GM19395 (cell line): ENCODE data around the gene MAEA.
"Not testable (repeated sequence)": the region's sequence is repeated elsewhere in the genome, so short reads cannot be mapped to it uniquely, and the experiment has no call there.

Experiments used
- ATAC-seq: cut with Tn5 transposase; IDR thresholded peaks from one replicate; pipeline ENCODE4 v1.9.1; 2021; ENCODE audit warnings: mild to moderate bottlenecking, moderate library complexity; ENCODE audit not compliant: unreplicated experiment

The MAEA gene

DNA sequence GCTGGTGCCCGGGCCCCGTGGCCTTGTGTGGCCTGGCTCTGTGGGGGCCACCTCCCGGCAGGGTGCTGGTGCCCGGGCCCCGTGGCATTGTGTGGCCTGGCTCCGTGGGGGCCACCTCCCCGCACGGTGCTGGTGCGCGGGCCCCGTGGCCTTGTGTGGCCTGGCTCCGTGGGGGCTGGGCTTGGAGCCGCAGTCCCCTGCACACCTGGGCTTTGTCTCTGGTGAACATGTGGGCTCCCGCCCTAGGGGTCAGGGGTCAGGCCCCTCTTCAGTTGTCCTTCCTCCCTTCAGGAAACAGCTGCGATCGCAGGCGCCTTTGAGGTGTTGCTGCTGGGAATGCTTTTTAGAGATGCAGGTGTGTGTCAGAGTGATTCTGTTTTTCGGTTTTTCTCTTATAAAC is 74.5 kb downstream of the MAEA start:
- ATAC-seq: no peak

DNA sequence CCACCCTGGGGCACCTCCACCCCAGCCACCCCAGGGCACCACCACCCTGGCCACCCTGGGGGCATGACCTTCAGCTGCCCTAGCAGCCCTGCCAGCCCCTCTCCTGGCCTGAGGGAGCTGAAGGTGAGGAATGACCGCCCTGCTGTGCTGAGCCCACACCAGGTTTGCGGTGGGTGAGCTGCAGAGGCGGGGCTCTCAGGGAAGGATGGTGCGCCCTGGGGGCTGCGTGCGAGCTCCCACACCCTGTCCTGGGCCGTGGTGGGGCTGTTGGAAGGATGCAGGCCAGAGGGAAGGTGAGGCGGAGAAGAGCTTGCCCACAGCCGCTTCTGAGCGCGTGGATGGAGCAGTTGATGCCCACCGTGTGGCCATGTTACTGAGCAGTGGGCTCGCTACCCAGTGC is 75.1 kb downstream of the MAEA start:
- no peak for ATAC-seq

- no peak for ATAC-seq
These were observed 75.8 kb downstream of the MAEA start for GRCh38 chr4:1365271-1366178.

DNA sequence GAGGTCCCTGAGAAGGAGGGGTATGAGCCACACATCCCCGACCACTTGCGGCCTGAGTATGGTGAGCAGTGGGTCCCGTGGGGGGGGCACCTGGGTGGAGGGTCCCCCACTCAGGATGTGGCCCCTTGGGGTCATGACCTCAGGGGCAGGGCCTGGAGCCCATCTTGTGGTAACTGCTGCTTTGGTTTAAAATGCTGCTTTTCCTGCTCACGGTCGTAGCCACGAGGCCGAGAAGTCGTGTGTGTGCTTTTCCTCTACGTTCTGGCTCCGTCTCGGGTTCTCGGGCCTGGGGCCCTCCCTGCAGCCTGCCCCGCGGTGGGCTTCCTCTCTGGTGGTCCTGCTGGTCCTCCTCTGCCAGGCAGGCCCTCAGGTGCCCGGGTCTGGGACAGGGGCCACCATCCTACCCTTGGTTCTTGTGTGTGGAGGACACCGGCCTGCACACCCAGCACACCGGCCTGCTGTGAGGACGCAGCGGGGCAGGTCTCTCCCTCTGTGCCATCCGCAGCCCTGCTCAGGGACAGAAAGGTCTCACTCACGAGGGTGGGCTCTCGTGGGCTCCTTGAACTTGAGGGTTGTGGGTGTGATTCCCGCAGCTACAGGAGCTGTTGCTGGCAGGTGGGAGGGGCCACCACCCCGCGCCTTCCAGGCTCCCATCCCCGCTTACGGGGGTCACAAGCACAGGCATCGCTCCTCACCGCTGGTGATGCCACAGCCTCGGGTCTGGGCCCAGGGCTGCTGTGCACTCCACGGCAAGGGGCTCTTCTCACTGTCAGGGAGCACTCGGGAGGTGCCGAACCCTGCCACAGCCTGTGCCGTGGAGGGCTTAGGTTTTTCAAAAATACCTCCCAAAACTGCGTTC is 76.9 kb downstream of the MAEA start:
- ATAC-seq: no peak

GRCh38 chr4:1367230-1367935 is 77.7 kb downstream of the MAEA start:
- no peak for ATAC-seq

DNA sequence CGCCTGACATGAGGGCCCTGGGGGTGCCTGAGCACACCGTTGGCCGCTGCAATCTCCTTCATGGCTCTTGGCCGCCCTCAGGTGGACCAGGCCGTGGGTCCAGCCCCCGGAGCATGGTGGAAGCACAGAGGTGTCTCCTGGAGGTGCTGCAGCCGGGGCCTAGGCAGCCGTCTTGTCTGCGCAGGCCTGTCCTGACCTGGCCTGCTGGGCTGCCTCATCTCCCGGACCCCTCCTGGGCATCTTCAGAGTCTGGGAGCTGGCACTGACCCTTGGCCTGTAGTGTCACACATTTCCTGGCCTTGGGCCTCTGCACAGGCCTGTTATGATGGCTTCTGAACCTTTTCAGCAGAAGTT is 78.2 kb downstream of the MAEA start:
- ATAC-seq: no peak

DNA sequence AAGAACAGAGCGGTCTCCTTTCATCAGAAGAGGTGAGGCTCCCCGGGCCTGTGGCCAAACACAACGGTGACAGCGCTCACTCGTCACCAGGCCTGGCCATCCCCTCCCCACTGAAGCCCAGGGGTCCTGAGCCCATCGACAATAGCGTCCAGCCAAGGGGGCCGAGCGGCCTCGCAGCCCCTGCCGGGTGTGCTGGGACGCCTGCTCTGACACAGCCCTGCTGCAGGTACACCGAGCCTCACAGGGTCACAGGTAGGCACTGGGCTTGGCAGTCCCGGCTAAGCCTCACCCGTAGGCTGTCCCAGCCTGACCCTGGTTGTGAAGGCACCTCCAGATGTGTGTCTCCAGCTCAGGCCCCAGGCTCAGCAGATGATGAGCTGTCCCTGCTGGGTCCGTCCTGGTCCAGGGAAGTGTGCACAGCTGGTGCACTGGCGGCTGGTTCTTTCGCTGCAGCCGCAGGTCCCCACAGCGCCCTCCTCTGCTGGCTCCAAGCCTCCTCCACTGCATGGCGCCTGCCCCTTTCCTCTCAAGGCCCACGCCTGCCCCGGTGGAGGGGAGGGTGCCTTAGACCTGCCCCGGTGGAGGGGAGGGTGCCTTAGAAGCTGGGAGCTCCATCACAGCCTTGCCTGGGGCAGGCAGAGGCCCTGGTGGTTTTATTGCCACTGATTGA is 78.9 kb downstream of the MAEA start:
- ATAC-seq: no peak

DNA sequence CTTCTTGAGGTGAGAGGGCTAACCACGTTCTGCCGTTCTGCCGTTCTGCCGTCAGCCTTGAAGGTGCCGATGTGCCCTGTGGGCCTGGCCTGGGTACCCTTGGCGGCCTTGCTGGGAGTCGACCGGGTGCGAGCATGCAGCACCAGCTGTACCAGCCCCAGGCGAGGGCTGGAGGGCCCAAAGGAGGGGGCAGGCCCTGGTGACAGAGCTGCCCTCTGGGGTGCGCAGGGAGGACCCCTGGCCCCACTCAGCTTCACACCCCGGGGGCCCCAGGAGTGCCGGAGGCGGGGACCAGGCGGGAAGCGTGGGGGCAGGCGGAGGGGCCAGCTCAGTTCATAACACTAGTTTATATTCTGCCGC is 79.4 kb downstream of the MAEA start:
- ATAC-seq: no peak

DNA sequence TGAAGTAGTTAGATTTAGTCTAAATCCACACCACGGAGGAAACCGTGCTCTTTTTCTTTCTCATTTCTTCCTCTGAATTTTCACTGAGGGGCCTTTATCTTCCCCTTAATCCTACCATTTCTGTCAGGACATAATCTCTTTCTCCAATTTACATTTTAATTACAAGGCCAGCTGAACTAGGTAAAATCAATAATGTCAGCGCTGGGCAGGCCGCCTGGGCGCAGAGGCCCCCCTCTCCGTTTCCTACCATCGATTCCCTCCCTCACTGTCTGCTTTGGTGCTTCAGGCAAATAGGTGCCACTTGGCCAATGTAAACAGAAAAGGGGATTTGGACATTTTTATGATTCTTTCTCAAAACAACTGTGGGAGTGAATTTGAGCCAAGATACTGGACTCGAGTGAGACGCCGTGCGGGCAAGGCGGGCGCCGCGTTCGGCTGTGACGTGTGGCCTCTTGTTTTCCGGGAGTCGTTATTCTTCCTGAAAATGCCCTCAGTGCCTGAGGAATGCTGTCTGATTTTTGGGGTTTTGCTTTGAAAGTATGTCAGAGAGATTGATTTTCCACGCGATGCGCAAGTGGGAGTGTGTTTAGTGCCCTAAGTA is 79.9 kb downstream of the MAEA start:
- no peak for ATAC-seq

GRCh38 chr4:1370321-1371124 is 80.8 kb downstream of the MAEA start:
- ATAC-seq: no peak

- no peak for ATAC-seq
These were observed 81.8 kb downstream of the MAEA start for GRCh38 chr4:1371176-1372165.

GRCh38 chr4:1372576-1372975 is 82.9 kb downstream of the MAEA start:
- ATAC-seq: not testable (repeated sequence)

DNA sequence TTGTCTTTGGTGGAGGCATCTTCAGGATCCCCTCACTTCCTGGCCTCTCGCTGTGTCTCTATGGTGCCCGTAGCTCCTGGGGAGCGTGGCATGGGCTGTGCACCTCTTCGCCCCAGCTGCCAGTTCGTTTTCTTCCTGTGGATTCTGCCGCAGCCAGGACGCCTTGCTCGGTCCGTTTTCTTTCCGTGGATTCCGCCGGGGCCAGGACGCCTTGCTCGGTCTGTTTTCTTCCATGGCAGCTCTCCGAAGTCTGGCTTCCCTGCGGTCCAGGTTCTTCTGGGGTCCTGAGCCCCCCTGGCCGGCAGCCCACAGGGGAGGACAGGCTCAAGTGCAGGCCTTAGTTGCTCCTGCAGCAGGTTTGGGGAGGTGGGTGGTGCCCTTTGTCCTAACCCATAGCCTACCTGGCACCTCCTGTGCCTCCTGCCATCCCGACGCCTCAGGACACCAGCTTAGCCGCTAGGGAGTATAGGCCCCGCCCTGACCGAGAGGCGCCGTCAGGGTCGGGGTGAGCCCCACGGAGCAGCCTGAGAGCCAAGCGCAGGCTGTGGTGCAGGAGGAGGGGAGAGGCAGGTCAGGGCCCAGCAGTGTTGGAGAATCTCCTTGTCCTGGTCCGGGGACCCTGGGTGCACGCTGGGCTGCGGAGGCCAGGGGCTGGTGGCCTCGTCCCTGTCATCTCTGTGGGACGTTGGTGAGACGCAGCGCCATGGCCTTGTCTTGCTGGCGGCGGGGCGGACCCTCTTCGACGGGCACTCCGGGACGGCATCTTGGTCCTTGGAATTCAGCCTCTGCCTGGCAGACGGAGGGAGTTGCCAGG is 84.4 kb downstream of the MAEA start:
- no peak for ATAC-seq

DNA sequence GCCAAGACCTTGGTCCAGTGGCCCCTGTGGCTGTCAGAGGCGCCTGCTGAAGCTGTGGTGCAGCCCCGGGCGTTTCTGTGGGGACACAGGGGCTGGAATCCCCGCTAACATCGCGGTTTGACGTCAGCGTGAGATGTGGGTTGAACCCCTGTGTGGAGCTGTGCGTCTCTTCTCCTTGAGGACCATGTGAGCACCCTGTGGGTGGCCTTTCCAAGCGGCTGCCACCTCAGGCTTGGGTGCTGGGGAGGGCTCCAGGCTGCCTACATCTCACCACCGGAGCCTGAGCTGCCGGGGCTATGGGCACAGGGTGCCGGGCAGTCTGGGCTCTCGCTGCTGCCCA is 85.0 kb downstream of the MAEA start:
- no peak for ATAC-seq

DNA sequence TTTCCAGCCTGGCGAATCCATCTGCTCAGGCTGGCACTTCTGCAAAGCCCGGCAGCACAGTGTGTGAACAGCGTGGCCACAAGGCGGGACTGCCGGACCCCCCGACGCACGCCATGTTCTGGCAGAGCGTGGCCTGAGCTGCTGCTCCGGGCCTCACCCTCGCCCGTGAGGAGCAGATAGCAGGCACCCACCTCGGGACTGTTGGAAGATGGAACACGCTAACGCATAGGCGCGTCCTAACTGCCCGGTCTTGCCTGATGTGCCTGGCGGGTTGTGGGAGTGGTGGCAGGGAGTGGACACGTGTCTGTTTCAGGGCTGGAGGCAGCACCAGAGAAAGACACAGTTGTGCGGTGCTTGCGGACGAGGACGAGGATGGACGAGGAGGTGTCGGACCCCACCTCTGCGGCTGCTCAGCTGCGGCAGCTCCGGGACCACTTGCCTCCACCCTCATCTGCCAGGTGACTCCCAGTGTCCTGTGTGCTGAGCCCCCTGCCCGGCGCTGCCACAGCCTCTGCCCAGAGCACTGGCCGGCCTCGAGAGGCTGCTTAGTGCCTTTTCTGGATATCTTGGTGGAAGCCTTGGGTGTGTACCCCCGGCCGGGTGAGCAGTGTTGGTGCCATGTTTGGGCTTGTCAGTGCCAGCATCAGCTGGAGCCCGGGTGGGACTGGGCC is 85.5 kb downstream of the MAEA start:
- no peak for ATAC-seq

DNA sequence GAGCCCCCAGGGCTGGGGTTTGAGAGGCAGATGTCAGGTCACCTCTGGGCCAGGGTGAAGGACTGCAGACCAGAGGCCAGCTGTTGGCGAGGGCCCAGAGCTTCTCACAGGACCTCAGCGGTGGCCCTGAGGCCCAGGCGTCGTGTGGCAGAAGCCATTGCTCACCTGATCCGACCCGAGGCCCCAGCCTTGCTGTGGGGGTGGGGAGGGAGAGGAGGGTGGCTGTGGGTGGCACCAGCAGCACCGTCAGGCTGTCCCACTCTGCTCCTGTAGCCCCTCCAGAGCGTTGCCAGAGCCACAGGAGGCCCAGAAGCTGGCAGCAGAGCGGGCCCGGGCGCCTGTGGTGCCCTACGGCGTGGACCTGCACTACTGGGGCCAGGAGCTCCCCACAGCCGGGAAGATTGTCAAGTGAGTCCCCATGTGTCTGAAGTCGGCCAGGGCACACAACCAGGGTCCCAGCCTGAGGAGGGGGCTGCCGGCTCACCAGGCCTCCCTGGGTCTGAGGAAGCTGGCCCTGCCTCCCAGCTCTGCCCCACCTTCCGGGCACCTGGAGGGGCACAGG is 86.2 kb downstream of the MAEA start:
- ATAC-seq: no peak

DNA sequence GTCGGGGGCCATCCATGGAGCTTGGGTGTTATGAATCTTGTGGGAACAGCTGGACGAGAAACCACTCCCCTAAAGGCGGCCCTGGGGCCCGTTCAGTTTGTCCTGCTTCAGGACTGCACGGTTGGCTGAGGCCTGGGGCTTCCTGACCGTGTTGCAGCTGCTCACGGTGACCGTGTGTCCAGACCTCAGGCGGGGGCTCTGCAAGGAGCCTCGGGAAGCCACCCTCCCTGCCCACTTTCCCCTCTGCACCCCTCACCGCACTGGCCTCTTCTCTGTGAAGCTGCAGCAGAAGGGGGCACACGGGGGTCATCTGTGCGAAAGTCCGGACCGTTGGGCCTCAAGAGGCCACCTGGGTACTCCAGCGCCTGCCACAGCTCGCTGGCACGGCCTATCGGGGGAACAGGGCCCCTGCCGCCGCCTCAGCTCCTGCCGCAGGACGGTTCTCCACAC is 86.7 kb downstream of the MAEA start:
- ATAC-seq: no peak
